Stomach (tissue), 4 donors: ENCODE measurements around the gene RBM15.

Source experiments
- CTCF ChIP-seq, 7 experiments: fragments of 450-650 bp in 4 of 7; fragments of 200-600 bp in 3 of 7; sonication (generic) in 3 of 7; IDR thresholded peaks; one replicate each; pipeline ENCODE4 v1.5.1; 2016 to 2019; ENCODE audit warnings: antibody characterized with exemption in 7 of 7, control low read depth in 2 of 7, mild to moderate bottlenecking in 1 of 7
- EP300 ChIP-seq: sonication (generic); formaldehyde crosslinking; IDR thresholded peaks from one replicate; pipeline ENCODE4 v1.6.1; 2017; ENCODE audit warnings: antibody characterized with exemption
- POLR2A ChIP-seq, 4 donors: fragments of 450-650 bp; IDR thresholded peaks; one replicate each; pipeline ENCODE4 v1.6.1; 2016; ENCODE audit warnings: antibody characterized with exemption in 4 of 4, control low read depth in 2 of 4, mild to moderate bottlenecking in 1 of 4, moderate library complexity in 1 of 4
- POLR2AphosphoS5 ChIP-seq, 3 donors: sonication (generic); formaldehyde crosslinking; IDR thresholded peaks; one replicate each; pipeline ENCODE4 v1.6.1; 2016; ENCODE audit warnings: antibody characterized with exemption in 3 of 3

DNA sequence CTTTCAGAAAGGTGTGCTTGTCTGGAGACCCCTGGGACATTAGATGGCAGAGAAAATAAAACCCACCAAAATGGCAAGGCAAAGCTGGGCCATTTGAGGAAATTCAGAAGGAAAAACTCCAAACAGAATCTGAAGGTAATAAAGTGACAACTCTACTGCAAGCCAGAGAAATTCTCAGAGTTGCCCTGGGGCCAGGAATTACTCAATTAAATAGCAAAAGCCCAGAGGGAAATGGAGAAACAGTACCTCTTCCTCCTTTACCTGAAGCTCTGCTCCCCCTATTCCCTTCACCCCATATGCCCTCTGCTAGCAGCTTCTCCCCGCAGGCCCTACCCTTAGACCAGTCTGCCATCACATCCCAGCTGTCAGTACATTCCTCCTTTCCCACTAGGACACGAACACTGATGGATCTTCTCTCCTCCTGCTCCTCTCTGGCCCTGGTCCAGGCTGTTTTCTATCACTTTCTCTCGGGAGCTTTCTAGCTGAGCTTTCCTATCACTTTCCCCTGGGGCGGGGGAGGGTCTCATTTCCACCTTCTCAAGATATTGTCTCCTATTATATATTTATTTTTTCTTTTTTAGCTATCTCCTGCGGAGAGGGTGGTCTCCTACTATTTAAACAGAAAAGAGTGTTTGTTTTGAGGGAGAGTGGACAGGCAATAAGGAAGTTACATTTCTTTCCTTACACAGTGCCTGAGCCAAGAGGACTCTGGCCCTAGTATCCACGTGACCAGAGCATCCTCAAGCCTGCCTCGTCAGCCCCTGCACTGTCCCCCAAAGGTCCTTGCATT is 47.7 kb upstream of the RBM15 start:
- no peak for TF ChIP-seq CTCF (IDR thresholded peaks at IDR 0.05)
- TF ChIP-seq POLR2A (IDR thresholded peaks at IDR 0.05), result no peak
- TF ChIP-seq EP300, result no peak
- no peak for TF ChIP-seq POLR2AphosphoS5 (IDR thresholded peaks at IDR 0.05)
